GM23338 (cell line): ENCODE results near the gene ASB1. TPM values are rescaled to one million over a fixed set of nuclear protein-coding genes. Genes with fewer than 3 reads are reported as not detected.

ENCODE experiments used
- ATAC-seq: fragments of 200-7000 bp; cut with Tn5 transposase; 3 replicates; pipeline ENCODE4 v1.9.1; 2020
- DNase-seq: peaks from one replicate; pipeline ENCODE4 v3.0.0-alpha.2; 2015; ENCODE audit warnings: low spot score
- H2AFZ ChIP-seq: fragments of 200-600 bp; sonication (generic); 2 replicates; pipeline ENCODE4 v1.8.0; 2016; ENCODE audit warnings: antibody characterized with exemption, mild to moderate bottlenecking, moderate library complexity
- H3F3A ChIP-seq: fragments of 200-600 bp; sonication (generic); replicated peaks from 2 replicates; pipeline ENCODE4 v1.8.0; 2017; ENCODE audit warnings: antibody characterized with exemption, mixed run types, low read depth
- H3K27ac ChIP-seq: fragments of 200-600 bp; sonication (generic); 2 replicates; pipeline ENCODE4 v1.6.1; 2016; ENCODE audit warnings: low read depth
- H3K27me3 ChIP-seq: fragments of 200-600 bp; sonication (generic); 2 replicates; pipeline ENCODE4 v1.8.0; 2016; ENCODE audit warnings: mild to moderate bottlenecking, mixed run types, moderate library complexity; ENCODE audit not compliant: insufficient read depth
- H3K36me3 ChIP-seq: fragments of 200-600 bp; sonication (generic); 2 replicates; pipeline ENCODE4 v1.8.0; 2016; ENCODE audit warnings: mild to moderate bottlenecking; ENCODE audit not compliant: insufficient read depth
- H3K4me1 ChIP-seq: fragments of 200-600 bp; sonication (generic); 2 replicates; pipeline ENCODE4 v1.8.0; 2016; ENCODE audit warnings: mild to moderate bottlenecking, moderate library complexity; ENCODE audit not compliant: insufficient read depth
- H3K4me2 ChIP-seq: fragments of 200-600 bp; sonication (generic); 2 replicates; pipeline ENCODE4 v1.7.1; 2017; ENCODE audit warnings: mixed run types
- H3K4me3 ChIP-seq: fragments of 200-600 bp; sonication (generic); 2 replicates; pipeline ENCODE4 v1.6.1; 2016; ENCODE audit warnings: mixed run types
- H3K79me2 ChIP-seq: fragments of 200-600 bp; sonication (generic); replicated peaks from 2 replicates; pipeline ENCODE4 v1.8.0; 2017; ENCODE audit warnings: mild to moderate bottlenecking; ENCODE audit not compliant: insufficient read depth
- H3K9me2 ChIP-seq: fragments of 200-600 bp; sonication (generic); 2 replicates; pipeline ENCODE4 v1.8.0; 2017; ENCODE audit not compliant: insufficient read depth
- H4K20me1 ChIP-seq: fragments of 200-600 bp; sonication (generic); replicated peaks from 2 replicates; pipeline ENCODE4 v1.8.0; 2017; ENCODE audit warnings: mild to moderate bottlenecking; ENCODE audit not compliant: insufficient read depth
- H3K27ac Mint-ChIP-seq: 2 replicates; pipeline ENCODE4 v1.8.0; 2020; ENCODE audit warnings: inconsistent platforms, mild to moderate bottlenecking, moderate library complexity, mixed read lengths
- H3K27me3 Mint-ChIP-seq: 3 replicates; pipeline ENCODE4 v1.8.0; 2022; ENCODE audit warnings: low read depth, mild to moderate bottlenecking, moderate library complexity, mixed read lengths, inconsistent platforms; ENCODE audit not compliant: insufficient read depth, poor library complexity
- H3K36me3 Mint-ChIP-seq: 3 replicates; pipeline ENCODE4 v1.8.0; 2021; ENCODE audit warnings: low read depth, mild to moderate bottlenecking, inconsistent platforms, moderate library complexity, mixed read lengths
- H3K4me1 Mint-ChIP-seq: 3 replicates; pipeline ENCODE4 v1.8.0; 2020; ENCODE audit warnings: mild to moderate bottlenecking, inconsistent platforms, mixed read lengths
- H3K4me3 Mint-ChIP-seq: 3 replicates; pipeline ENCODE4 v1.8.0; 2021; ENCODE audit warnings: moderate library complexity, mild to moderate bottlenecking, inconsistent platforms, mixed read lengths
- H3K9me3 Mint-ChIP-seq: 3 replicates; pipeline ENCODE4 v1.8.0; 2020; ENCODE audit warnings: moderate library complexity, mild to moderate bottlenecking, inconsistent platforms, mixed read lengths
- ETS1 ChIP-seq: IDR thresholded peaks from 2 replicates; pipeline ENCODE4 v1.6.1; 2016; ENCODE audit warnings: antibody characterized with exemption
- EZH2 ChIP-seq: fragments of 200-600 bp; sonication (generic); IDR thresholded peaks from one replicate; pipeline ENCODE4 v1.8.0; 2017; ENCODE audit warnings: antibody characterized with exemption, mild to moderate bottlenecking, low read depth; ENCODE audit not compliant: unreplicated experiment
- REST ChIP-seq: IDR thresholded peaks from one replicate; pipeline ENCODE4 v1.6.1; 2018; ENCODE audit warnings: antibody characterized with exemption; ENCODE audit not compliant: unreplicated experiment
- STAT1 ChIP-seq: IDR thresholded peaks from one replicate; pipeline ENCODE4 v1.6.1; 2016; ENCODE audit warnings: antibody characterized with exemption; ENCODE audit not compliant: unreplicated experiment
- ZNF462 ChIP-seq: fragments of 250-450 bp; sonication (Bioruptor Pico); IDR thresholded peaks from 2 replicates; pipeline ENCODE4 v1.5.0; 2020; ENCODE audit warnings: mild to moderate bottlenecking, moderate library complexity
- polyA plus RNA-seq: library from polyadenylated mRNA; unstranded; fragments of >200 nt; fragmentation: Nextera tagmentation; extraction: Ambion mirVana; gene quantifications from 2 replicates; pipeline ENCODE4 v1.2.1, GENCODE V29; 2016
- total RNA-seq: library from RNA; depleted of rRNA; stranded (reverse); fragments of >200 nt; shearing (Covaris generic); gene quantifications from 2 replicates; pipeline ENCODE4 v1.2.3, GENCODE V29; 2014

ASB1 gene
- total and polyA plus RNA-seq, 2 experiments from 2014 or later, result 21.5 to 23.9 TPM

GRCh38 chr2:238391042-238391689 lies 35.6 kb upstream of the ASB1 start (continued):
- TF ChIP-seq REST (no peak), STAT1 (no peak)

- Mint-ChIP-seq H3K36me3 (no peaks in the 10 kb centered on the region), H3K27ac (no peak overlapping the region), H3K9me3 (no peaks in the 10 kb centered on the region), H3K4me3 (no peak overlapping the region), H3K27me3 (peaks cover 2% of the 10 kb centered on the region), H3K4me1 (peaks cover 5% of the 10 kb centered on the region)
- Histone ChIP-seq H3K27me3 (no peaks in the 10 kb centered on the region), H4K20me1 (no peaks in the 10 kb centered on the region), H3K4me2 (no peak overlapping the region), H3K79me2 (no peaks in the 10 kb centered on the region), H3K4me1 (no peaks in the 10 kb centered on the region), H2AFZ (no peak overlapping the region), H3K4me3 (no peak overlapping the region), H3K27ac (no peak overlapping the region), H3K36me3 (no peaks in the 10 kb centered on the region), H3F3A (no peaks in the 10 kb centered on the region), H3K9me2 (no peaks in the 10 kb centered on the region)
- DNase-seq (no peak), ATAC-seq (no peak)
- TF ChIP-seq ETS1, result no peak
- no peak for TF ChIP-seq ZNF462 (CRISPR knock-in tag)
- no peak for TF ChIP-seq EZH2
These were observed 30.1 kb upstream of the ASB1 start for GRCh38 chr2:238396663-238397062.
